GM13976 (cell line): Measurements from ENCODE around the gene STAG1.
"Not testable (repeated sequence)": the region's sequence is repeated elsewhere in the genome, so short reads cannot be mapped to it uniquely, and the experiment has no call there.

ENCODE experiments used
- DNase-seq: peaks from one replicate; pipeline ENCODE4 v3.0.0; 2012; ENCODE audit warnings: low spot score
- in situ Hi-C: fragments of 300-500 bp; cut with MboI; formaldehyde crosslinking; loops from one replicate; pipeline ENCODE4 v1.12.0; 2022; ENCODE audit warnings: low sequenced_read_pairs, mixed read lengths, inconsistent platforms; ENCODE audit not compliant: unreplicated experiment
- TF ChIP-seq, protein P1 (sequence below): IDR thresholded peaks from 2 replicates; pipeline ENCODE4 v1.5.1; 2012; ENCODE audit warnings: borderline replicate concordance, mild to moderate bottlenecking; ENCODE audit not compliant: insufficient read depth; ENCODE audit errors: extremely low read depth, missing control alignments, control extremely low read depth

STAG1 gene

DNA sequence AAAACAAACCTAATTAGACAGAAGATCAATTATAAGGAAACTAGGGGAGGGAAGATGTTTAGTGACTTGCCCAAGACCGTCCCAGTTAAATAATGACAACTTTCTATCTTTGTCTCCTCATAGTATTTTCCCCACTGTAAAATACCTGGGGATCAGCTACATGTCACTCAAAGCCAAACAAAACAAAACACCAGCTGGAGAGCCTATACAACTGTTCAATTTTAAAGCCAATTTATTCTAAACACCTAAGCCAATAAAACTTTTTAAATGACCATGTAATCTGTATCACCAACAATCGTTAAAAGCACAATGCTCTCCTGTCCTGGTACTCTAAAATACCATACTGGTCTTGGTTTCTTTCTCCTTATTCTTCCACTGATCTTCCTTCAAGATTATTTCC lies 168.4 kb downstream of the STAG1 start:
- TF ChIP-seq, protein P1, sequence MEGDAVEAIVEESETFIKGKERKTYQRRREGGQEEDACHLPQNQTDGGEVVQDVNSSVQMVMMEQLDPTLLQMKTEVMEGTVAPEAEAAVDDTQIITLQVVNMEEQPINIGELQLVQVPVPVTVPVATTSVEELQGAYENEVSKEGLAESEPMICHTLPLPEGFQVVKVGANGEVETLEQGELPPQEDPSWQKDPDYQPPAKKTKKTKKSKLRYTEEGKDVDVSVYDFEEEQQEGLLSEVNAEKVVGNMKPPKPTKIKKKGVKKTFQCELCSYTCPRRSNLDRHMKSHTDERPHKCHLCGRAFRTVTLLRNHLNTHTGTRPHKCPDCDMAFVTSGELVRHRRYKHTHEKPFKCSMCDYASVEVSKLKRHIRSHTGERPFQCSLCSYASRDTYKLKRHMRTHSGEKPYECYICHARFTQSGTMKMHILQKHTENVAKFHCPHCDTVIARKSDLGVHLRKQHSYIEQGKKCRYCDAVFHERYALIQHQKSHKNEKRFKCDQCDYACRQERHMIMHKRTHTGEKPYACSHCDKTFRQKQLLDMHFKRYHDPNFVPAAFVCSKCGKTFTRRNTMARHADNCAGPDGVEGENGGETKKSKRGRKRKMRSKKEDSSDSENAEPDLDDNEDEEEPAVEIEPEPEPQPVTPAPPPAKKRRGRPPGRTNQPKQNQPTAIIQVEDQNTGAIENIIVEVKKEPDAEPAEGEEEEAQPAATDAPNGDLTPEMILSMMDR = no peak
- DNase-seq = no peak
- in situ Hi-C loops = no loop called here

DNA sequence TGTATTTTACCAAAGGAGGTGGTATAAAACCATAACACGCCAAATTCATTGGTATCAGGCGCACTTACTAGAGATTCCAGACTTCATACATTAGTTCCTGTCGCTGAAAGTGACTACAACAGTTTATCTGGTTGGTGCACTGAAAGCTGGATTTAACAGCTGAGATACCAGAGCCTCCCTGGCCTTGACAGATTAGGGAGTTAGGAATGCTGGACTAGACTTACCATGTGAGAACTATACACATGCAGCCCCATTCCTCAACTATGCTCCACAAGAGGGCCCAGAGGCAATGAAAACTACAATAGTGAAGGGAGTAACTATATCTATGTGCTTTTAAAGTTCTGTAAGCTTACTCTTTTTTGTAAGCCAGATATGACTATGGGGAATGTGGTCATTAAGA lies 174.4 kb downstream of the STAG1 start:
- in situ Hi-C loops = no loop called here
- TF ChIP-seq, protein P1 = no peak
- no peak for DNase-seq

DNA sequence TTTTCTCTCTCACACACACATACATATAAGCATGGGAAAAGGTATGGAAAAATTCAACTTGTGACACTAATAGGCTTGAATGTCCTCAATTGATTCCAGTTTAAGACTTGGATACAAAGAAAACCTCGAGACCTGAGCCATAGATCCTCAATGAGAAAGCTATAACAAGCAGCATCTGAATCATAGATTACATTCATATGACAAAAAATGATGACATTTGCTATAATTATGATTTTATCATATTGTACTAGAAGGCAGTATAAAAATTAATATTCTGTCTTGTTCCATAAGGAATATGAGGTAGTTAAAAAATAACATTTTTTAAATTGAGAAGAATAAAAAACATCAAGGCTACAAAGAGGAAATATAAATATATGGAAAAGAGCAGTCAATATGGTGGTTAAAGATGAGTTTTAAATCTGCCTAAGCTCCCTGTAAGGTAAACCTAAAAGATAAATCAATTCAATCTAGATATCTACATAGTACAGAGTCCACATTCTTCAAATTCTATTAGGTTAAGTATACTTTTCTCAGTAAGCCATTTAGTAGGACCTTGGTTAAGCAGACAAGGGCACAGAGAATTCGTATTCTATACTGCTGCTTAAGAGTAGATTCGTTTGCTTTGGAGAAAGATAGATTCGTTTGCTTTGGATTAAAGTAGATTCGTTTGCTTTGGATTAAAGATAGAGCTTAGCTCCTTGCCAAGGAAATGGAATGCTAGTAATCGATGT lies 175.7 kb downstream of the STAG1 start:
- DNase-seq = no peak
- TF ChIP-seq, protein P1 = no peak
- in situ Hi-C loops = no loop called here

DNA sequence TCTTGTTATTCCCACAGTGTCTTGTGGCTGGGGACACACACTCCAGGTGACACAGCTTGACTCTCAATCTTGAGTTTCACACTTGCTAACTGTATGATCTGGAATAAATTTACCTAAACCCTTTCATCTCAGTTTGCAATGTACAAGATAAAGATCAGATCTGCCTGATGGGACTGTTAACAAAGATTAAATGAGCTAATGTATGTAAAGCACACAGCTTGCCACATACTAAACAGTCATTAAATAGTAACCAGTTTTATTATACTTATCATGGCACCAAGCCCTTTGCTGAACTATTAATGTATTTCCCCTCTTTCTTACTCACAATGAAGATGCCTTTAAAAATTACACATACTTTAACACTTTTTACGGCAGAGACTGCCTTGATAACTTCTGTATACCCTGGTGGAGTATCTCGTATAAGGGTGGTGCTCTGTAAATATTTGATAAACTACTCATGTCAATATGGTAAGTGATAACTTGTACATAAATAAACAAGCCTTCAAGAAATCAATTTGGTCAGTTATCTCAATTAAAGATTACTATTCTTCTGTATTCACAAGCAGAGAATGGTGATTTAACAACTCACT lies 184.5 kb downstream of the STAG1 start:
- TF ChIP-seq, protein P1 = no peak
- no peak for DNase-seq
- in situ Hi-C loops = no loop called here

DNA sequence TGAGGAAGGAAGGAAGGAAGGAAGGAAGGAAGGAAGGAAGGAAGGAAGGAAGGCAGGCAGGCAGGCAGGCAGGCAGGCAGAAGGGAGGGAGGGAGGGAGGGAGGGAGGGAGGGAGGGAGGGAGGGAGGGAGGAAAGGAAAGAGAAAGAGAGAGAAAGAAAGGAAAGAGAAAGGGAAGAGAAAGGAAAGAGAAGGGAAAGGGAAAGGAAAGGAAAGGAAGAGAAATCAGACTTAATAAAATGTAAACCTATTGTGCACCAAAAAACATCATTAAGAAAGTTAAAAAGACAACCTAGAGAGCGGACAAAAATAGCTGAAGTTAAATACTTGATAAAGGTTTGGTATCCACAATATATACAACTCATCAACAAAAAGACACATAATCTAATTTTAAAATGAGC lies 187.2 kb downstream of the STAG1 start:
- in situ Hi-C loops, DNase-seq: not testable (repeated sequence)

DNA sequence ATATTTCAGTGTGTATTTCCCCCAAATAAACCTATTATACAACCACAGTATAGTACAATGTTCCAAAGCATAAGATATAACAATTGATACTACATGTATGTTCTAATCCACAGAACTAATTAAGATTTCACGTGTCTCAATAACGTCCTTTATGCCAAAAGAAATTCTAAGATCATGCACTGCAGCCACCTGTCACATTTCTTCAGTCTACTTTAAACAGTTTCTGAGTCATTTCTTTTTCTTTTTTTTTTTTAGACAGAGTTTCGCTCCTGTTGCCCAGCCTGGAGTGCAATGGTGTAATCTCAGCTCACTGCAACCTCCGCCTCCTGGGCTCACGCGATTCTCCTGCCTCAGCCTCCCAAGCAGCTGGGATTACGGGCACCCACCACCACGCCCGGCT lies 190.2 kb downstream of the STAG1 start:
- in situ Hi-C loops = no loop called here

DNA sequence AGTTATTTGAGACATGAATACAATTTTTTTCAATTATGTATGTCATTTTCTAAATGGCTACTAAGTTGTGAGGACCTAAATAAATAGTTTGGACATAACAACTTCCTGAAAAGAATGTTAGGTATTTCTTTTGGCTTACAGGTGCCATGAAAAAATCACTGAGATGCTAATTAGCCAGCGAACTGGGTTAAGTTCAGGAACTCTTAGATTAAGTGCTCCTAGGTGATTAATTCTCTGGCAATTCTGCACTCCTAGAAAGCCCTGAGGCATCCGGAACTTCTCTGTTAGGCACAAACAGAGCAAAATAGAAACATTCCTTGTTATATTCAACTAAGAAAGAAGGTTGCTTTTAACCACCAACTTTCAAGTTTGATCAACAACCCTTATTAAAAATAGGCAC lies 192.3 kb downstream of the STAG1 start:
- DNase-seq = no peak
- in situ Hi-C loops = no loop called here
- TF ChIP-seq, protein P1 = no peak

More for the DNA sequence above, 190.2 kb downstream of the STAG1 start:
- no peak for DNase-seq
- TF ChIP-seq, protein P1 = no peak

DNA sequence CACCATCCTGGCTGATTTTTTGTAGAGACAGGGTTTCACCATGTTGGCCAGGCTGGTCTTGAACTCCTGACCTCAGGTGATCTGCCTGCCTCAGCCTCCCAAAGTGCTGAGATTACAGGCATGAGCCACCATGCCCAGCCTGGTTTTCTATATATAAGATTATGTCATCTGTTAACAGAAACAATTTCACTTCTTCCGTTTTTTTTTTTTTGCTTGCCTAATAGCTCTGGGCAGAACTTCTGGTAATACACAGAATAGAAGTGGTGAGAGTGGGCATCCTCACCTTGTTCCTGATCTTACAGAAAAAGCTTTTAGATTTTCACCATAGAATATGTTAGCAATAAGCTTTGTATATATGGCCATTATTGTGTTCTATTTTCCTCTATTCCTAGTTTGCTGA lies 202.7 kb downstream of the STAG1 start:
- in situ Hi-C loops, DNase-seq: not testable (repeated sequence)
